DMS114 treated with DMSO at 0.1 percent for 48 hours (cell line): ENCODE measurements around the gene THPO.
"Not testable (repeated sequence)": the region's sequence is repeated elsewhere in the genome, so short reads cannot be mapped to it uniquely, and the experiment has no call there.

Experiments
- DNase-seq: peaks from one replicate; lab custom pipeline; 2025; ENCODE audit not compliant: unreplicated experiment; lab: John Stamatoyannopoulos, UW

The THPO gene

DNA sequence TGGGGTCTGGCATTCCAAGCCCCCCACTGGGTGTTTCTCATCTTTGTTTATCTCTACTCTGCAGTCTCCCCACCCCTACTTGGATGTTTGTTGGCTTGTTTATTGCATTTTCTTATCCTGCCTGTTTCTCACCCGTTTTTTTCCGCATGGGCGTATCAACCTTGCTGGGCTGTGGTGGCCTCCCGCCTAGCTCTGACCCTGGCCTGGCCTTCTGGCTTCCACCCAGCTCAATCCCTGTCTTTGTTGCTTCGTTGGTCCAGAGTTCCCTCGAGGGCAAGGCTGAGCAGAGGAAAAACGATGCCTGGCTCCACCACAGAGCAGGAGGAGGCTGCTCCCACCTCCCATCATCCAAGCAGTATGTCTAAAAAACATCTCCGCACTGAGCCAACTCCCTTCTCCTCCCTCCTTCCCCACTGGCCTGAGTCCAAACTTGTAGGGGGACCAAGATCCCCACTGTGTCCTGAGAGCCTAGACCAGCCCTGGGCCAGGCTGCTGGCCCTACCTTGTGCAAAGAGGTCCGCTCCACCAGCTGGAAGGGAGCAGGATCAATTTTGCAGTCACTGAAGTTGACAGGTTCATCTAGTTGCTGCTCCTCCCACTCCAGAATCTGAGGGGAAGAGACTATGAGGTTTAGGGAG is 26.4 kb downstream of the THPO start:
- DNase-seq, result no peak

DNA sequence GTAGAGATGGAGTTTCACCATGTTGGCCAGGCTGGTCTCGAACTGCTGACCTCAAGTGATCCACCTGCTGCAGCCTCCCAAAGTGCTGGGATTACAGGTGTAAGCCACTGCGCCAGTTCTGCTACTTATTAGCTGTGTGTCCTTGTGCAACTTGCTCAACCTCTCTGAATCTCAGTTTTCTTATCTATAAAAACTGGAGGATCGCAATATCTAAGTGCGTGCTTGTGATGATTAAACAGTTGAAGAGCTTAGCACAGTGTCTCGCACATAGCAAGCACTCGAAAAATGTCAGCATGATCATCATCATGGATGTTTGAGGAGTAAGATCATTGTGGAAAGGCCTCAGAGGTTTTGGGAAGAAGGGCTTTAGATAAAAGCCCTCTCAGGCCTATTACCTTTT is 27.4 kb downstream of the THPO start:
- no peak for DNase-seq

DNA sequence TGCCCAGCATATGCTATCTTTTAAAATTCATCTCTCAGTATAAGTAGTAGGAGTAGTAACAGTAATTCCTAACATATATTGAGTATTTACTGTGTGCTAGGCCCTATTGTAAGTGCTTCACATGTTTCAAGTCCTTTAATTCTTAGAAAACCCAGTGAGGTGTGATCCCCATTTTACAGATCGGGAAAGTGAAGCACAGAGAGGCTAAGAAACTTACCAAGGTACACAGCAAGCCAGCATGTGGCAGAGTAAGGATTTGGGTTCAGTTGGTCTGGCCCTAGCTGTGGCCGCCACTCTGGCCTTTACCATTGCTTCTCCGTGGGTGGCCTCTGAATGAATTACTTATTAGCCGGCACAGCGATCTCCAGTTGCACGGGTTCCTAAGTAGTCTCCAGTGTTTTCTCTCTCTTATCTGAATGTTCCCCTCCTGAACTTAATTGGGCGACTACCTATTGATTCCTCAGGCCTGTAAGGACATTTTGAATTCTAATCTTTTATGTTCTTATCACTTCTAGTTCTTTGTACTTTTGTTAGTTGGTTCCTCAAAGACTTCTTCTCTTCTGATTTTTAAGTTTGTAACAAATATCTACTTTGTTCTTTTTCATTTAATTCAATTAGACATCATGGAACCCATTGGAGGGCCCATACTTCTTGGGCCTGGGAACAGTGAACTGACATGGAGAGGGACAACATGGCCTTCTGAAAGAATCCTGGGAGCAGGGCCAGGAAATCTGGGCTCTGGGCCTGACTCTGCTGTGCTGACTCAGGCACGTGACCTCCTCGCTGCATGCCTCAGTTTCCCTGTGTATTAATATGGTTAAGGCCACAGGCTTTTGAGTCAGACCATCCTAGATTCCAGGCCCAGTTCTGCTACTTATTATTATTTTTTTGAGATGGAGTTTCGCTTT is 28.2 kb downstream of the THPO start:
- no peak for DNase-seq

DNA sequence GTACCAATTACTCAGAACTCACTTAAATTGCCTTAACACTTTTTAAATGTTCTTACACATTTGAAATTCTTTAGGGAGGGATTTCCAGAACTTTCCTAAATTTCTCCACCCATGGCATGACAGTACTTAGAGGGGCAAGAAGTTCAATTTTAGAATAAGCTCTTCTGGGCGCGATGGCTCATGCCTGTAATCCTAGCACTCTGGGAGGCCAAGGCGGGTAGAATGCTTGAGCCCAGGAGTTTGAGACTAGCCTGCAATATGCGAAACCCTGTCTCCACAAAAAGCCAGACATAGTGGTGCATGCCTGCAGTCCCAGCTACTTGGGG is 30.0 kb downstream of the THPO start:
- no peak for DNase-seq

DNA sequence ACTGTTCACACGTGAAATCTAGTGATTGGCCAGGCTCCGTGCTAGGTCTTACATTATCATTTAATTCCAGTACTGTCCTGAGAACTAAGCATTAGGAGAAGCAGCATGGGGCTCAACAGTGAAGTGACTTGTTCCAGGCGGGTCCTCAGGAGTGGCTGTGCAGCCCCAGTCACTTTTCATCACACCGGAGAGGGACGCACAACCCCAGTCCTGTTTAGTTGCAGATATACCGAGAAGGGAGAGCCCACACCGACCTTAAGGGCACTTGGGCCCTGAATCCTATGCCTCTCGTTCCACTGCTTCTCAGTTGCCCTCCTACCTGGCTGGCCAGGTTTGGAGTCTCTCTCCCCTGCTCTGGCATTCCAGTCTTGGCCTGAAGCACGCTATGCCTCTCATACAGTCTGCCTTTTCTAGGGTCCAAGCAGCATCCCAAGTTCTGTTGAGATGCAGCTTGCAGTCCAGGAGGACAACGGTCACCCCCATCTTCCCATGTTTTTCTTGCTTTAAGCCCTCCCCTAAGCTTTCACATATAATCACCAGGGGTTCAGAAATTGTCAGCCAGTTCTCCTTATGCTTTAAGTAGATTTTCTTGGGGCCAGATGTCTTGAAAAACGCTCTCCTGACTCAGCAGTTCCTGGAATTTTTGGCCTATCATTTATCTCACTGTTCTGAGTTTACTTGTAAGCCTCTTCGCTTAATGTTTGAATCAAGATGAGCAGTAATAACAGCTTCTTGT is 30.5 kb downstream of the THPO start:
- DNase-seq, result no peak

DNA sequence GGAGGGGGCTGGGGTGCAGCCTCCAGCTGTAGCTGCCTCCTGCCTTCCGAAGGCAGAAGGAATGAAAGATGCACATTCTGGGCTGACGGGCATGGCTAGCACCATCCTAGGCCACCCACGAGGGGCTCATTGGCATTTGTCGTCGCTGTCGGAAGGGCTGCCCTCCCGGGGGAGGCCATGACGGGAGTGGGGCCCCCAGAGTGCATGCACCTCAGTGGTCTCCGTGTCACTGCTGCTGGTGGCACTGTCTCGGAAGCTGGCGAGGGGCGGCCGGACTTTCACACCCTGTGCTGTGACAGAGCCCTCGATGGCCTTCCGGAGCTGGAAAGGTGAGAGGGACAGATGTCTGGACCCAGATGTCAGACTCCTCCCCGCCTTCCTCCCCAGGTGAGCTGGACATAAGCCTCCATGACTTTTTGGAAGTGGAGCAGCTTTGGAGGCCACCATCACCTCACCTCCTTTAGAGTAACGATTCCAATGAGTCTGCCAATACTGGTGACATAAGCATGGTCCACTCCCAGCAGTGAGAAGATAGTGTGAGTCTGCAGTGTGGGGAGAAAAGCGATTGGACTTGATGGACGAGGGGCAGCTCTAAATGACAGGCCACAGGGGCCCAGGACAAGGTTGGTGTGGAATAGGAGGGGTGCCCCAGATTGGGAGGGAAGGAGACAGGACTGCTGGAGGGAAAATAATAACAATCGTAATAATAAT is 31.4 kb downstream of the THPO start:
- no peak for DNase-seq

DNA sequence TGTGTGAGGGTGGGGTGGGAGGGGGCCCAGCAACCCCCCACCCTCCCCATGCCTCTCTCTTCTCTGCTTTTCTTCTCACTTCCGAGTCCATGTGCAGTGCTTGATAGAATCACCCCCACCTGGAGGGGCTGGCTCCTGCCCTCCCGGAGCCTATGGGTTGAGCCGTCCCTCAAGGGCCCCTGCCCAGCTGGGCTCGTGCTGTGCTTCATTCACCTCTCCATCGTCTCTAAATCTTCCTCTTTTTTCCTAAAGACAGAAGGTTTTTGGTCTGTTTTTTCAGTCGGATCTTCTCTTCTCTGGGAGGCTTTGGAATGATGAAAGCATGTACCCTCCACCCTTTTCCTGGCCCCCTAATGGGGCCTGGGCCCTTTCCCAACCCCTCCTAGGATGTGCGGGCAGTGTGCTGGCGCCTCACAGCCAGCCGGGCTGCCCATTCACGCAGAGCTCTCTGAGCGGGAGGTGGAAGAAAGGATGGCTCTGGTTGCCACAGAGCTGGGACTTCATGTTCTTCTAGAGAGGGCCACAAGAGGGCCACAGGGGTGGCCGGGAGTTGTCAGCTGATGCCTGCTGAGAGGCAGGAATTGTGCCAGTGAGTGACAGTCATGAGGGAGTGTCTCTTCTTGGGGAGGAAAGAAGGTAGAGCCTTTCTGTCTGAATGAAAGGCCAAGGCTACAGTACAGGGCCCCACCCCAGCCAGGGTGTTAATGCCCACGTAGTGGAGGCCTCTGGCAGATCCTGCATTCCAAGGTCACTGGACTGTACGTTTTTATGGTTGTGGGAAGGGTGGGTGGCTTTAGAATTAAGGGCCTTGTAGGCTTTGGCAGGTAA is 32.5 kb downstream of the THPO start:
- DNase-seq, result peak; percentile 66

DNA sequence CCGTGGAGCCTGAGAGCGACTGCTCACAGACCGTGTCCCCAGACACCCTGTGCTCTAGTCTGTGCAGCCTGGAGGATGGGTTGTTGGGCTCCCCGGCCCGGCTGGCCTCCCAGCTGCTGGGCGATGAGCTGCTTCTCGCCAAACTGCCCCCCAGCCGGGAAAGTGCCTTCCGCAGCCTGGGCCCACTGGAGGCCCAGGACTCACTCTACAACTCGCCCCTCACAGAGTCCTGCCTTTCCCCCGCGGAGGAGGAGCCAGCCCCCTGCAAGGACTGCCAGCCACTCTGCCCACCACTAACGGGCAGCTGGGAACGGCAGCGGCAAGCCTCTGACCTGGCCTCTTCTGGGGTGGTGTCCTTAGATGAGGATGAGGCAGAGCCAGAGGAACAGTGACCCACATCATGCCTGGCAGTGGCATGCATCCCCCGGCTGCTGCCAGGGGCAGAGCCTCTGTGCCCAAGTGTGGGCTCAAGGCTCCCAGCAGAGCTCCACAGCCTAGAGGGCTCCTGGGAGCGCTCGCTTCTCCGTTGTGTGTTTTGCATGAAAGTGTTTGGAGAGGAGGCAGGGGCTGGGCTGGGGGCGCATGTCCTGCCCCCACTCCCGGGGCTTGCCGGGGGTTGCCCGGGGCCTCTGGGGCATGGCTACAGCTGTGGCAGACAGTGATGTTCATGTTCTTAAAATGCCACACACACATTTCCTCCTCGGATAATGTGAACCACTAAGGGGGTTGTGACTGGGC is 33.3 kb downstream of the THPO start:
- no peak for DNase-seq

DNA sequence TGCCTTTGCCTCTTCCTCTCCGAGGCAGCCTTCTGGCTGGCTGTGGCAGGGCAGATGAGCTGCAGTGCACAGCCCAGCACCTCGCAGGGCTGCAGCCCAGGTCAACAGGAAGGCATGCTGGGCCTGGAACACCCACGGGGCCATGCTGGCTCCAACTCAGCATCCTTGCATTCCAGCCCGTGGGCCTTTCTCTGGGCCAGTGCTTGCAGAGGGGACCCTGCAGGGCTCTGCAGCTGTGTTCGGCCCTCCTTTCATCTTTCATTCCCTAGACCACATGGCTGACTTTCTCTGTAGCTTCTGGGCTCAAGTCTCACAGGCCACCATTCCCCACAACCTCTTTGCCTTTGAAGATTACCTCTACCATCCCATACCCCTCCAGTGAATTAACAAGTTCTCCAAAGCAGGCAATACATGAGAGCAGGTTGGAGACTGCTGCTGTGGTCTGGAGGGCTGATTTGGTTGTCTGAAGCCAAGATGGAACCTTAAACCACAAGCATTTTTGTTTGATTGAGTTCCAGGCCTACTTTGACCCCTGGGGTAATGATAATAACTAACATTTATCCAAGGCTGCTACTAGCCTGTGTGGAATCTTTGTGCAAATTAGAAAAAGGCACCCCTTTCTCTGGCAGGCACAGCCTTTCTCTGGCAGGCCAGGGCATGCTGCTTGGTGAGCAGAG is 34.7 kb downstream of the THPO start:
- no peak for DNase-seq

DNA sequence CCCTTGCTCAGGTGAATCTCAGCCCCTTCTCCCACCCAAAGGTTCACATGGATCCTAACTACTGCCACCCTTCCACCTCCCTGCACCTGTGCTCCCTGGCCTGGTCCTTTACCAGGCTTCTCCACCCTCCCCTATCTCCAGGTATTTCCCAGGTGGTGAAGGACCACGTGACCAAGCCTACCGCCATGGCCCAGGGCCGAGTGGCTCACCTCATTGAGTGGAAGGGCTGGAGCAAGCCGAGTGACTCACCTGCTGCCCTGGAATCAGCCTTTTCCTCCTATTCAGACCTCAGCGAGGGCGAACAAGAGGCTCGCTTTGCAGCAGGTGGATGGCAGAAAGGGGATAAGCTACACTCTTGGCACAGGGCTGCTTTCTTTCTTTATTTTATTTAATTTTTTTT is 36.1 kb downstream of the THPO start:
- no peak for DNase-seq

DNA sequence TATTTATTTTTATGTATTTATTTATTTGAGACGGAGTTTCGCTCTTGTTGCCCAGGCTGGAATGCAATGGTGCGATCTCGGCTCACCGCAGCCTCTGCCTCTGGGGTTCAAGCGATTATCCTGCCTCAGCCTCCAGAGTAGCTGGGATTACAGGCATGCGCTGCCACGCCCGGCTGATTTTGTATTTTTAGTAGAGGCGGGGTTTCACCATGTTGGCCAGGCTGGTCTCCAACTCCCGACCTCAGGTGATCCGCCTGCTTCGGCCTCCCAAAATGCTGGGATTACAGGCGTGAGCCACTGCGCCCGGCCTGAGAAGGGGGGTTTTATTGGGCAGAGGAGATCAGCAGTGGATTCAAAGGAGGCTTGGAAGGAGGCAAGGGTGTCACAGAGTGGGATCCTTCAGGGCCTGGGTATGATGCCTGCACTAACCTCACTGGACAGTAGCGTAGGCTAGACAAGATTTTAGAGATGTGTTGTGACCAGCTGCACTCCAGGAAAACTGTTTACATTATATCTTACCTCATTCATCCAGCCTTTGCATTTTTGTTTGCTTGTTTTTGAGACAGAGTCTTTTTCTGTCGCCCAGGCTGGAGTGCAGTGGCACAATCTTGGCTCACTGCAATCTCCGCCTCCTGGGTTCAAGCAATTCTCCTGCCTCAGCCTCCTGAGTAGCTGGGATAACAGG is 38.4 kb downstream of the THPO start:
- DNase-seq, result not testable (repeated sequence)

DNA sequence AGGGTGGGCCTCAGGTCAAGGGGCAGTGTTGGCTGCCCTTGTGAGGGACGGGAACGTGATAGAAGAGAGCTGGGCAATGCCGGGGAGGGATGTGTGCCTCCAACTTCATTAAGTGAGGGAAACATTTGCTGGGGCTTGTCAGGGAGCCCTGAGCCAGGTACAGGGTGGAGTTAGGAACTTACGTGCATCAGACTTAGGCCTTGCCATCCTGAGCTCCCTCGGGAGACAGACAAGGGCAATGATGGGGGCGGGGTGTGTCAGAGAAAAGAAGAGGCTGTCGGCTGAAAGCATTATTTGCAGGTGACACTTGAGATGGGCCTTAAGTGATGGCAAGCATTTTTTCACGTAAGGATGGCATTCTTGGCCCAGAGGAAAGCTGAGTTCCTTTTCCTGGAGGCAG is 39.0 kb downstream of the THPO start:
- DNase-seq, result no peak

DNA sequence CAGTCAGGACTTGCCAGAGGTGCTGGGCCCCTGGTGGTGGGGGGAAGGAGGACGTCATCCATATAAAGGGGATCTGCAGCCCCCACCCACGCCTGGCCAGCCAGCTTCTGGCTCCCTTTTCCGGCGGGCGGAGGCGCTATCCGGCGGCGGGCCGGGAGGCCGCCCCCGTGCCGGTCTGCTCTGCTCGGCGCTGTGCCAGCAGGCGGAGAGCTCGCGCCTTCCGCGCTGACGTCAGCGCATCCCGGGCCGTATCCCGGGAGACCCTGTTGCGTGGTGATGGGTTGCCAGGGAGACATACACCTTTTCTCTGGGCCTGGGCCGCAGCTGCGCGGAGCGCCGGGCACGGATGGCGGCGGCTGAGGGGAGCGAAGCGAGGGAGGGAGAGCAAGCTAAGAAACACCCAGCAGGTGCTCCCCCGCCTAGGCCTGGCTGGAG is 39.5 kb downstream of the THPO start:
- DNase-seq, result no peak

DNA sequence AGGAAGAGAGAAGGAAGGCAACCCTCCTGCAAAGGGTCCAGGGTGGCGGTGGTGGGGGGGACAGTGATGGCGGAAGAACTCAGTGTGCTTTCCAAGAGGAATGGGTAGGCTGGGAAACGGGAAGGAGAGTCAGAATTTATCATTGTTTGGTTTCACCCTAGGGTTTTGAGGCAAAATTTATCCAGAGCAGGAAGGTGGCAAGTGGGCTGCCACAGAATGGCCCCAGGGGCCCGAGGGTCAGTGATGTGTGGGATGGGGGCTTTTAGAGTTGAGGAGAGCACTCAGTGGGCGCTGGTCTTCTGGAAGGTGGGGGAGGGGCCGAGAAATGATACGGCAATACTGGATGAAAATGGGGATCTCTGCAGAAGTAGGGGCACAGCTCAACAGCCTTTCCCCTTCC is 40.0 kb downstream of the THPO start:
- DNase-seq, result no peak

DNA sequence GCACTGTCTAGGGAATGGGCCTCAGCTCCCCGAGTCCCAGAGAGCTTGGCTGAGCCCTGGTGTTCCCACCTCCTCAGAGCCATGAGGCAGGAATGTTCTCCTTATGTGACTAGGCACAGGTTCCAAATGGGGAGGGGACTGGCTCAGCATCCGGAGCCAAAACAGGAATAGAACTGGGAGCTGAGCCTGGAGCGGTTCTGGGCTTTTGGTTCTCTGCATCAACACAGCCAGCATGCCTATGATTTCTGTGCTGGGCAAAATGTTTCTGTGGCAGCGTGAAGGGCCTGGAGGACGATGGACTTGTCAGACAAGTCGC is 40.6 kb downstream of the THPO start, which contains the start of gene FAM131A:
Gene FAM131A, plus strand, starts transcription at position 202 of the 316 bp plus-strand sequence. Its CDS starts 31 bp downstream, at position 233.
- no peak for DNase-seq

DNA sequence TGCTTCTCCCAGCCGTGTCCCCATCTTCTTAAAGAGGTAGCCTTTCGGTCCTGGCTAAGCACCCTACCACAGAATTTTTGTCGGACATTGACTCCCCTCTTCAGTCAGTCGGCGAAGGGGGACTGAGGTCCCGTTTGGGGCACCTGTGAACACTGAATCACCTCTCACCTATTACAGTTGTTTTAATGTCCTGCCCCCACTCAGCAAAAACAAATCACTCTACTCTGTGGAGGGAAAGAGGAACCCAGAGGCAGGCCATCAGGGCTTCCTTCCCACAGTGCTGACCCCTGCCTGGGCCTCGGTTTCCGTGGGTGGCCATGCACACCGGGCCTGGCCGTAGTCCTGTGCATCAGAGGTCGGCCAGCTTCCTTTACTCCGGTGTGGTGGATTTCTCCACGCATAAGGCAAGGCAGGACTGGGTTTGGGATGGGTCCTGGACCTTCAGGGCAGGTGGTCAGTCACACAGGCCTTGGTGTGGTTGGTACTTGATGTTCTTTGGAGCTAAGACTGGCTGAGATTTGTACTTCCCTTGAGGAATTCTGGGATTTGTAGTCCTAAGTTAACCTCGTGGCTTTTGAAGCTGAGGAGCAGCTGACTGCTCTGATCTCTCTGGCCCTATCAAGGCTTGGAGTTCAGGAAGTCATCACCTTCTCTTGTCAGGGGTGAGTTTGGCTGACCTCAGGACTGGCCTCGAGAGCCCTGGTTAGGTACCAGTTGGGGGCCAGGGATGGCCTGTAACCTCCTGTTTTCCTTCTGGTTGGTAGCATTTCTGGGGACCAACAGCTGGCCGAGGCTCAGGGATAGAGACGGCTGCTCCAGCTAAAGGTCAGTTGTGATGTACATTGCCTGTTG is 41.2 kb downstream of the THPO start:
- DNase-seq, result peak; percentile 33

DNA sequence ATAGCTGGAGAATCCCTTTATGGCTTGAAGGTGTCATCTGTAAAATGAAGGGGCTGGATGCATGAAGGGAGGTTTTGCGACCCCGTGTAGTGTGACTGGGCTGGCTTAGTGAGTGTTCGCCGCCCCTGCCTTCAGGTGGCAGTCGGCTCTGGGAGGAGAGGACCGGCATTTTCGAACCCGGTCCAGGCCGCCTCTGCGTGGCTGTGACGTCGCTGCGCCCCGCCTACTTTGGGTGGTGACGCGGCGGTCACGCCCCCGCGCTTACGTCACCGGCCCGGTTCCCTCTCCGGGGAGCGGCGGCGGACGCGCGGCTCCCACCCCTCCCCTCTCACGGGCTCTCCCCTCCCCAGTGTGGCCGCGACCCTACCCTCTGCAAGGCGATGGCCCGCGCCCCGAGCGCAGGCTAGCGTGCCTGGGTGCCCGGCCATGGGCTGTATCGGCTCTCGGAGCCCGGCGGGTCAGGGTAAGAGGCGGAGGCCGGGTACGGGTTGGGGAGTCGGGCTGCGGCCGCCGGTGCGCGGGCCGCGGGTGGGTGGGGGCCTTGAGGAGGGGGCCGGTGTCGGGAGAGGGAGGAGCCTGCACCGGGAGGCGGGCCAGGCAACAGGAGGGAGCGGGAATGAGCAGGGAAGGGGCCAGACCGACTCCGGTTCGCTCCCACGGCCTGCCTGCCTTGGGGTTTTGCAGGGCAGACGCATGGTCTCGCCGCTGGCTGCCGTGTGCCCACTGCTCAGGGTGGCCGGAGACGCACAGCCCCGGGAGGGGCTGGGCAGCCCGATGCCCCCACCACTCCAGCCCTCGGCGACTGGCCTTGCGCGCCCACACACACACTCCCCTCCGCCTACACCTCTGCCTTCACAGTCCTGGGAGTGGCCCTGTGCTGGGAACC is 42.1 kb downstream of the THPO start:
- DNase-seq, result peak; percentile 53
